GM23248 (cell line): ENCODE data around the gene ARNT2. TPM values are rescaled to one million over a fixed set of nuclear protein-coding genes. Genes with fewer than 3 reads are reported as not detected.

Experiments
- DNase-seq: peaks from one replicate; pipeline ENCODE4 v3.0.0-alpha.2; 2015
- H2AFZ ChIP-seq: fragments of 200-600 bp; sonication (generic); 2 replicates; pipeline ENCODE4 v1.6.1; 2016; ENCODE audit warnings: antibody characterized with exemption
- H3F3A ChIP-seq: fragments of 200-600 bp; sonication (generic); 2 replicates; pipeline ENCODE4 v1.6.1; 2016; ENCODE audit warnings: mild to moderate bottlenecking, antibody characterized with exemption, mixed run types; ENCODE audit not compliant: insufficient read depth
- H3K27ac ChIP-seq: fragments of 200-600 bp; sonication (generic); 2 replicates; pipeline ENCODE4 v1.5.1; 2016; ENCODE audit warnings: mild to moderate bottlenecking
- H3K27me3 ChIP-seq: fragments of 200-600 bp; sonication (generic); replicated peaks from 2 replicates; pipeline ENCODE4 v1.6.1; 2016; ENCODE audit warnings: mild to moderate bottlenecking; ENCODE audit not compliant: insufficient read depth
- H3K36me3 ChIP-seq: fragments of 200-600 bp; sonication (generic); 2 replicates; pipeline ENCODE4 v1.6.1; 2016; ENCODE audit warnings: low read depth, mild to moderate bottlenecking
- H3K4me1 ChIP-seq: fragments of 200-600 bp; sonication (generic); 2 replicates; pipeline ENCODE4 v1.6.1; 2016; ENCODE audit warnings: mild to moderate bottlenecking; ENCODE audit not compliant: insufficient read depth
- H3K4me2 ChIP-seq: fragments of 200-600 bp; sonication (generic); one replicate; pipeline ENCODE4 v1.6.1; 2016; ENCODE audit warnings: mild to moderate bottlenecking; ENCODE audit not compliant: unreplicated experiment
- H3K4me3 ChIP-seq: fragments of 200-600 bp; sonication (generic); 2 replicates; pipeline ENCODE4 v1.5.1; 2016; ENCODE audit warnings: mild to moderate bottlenecking
- H3K79me2 ChIP-seq: fragments of 200-600 bp; sonication (generic); 2 replicates; pipeline ENCODE4 v1.6.1; 2016; ENCODE audit warnings: mild to moderate bottlenecking; ENCODE audit not compliant: insufficient read depth
- H3K9ac ChIP-seq: fragments of 200-600 bp; sonication (generic); 2 replicates; pipeline ENCODE4 v1.6.1; 2016; ENCODE audit warnings: mild to moderate bottlenecking
- H3K9me2 ChIP-seq: fragments of 200-600 bp; sonication (generic); 2 replicates; pipeline ENCODE4 v1.6.1; 2016; ENCODE audit warnings: mixed run types, mild to moderate bottlenecking, moderate library complexity; ENCODE audit not compliant: insufficient read depth
- H3K9me3 ChIP-seq: fragments of 200-600 bp; sonication (generic); one replicate; pipeline ENCODE4 v1.6.1; 2017; ENCODE audit warnings: low read depth
- H4K20me1 ChIP-seq: fragments of 200-600 bp; sonication (generic); 2 replicates; pipeline ENCODE4 v1.6.0; 2016; ENCODE audit not compliant: insufficient read depth
- EZH2 ChIP-seq: fragments of 200-600 bp; sonication (generic); IDR thresholded peaks from 2 replicates; pipeline ENCODE4 v1.6.1; 2018; ENCODE audit warnings: antibody characterized with exemption, mild to moderate bottlenecking; ENCODE audit not compliant: insufficient read depth, poor library complexity, severe bottlenecking
- EZH2phosphoT487 ChIP-seq: fragments of 200-600 bp; sonication (generic); IDR thresholded peaks from 2 replicates; pipeline ENCODE4 v1.6.1; 2018; ENCODE audit warnings: antibody characterized with exemption, moderate library complexity, mild to moderate bottlenecking, low read depth; ENCODE audit not compliant: insufficient read depth
- whole genome bisulfite sequencing, 2 experiments: methylation state at CpG; one replicate each; pipeline ENCODE4 v1.1.6; 2015 to 2017; ENCODE audit warnings: low lambda C conversion rate in 2 of 2, low coverage in 1 of 2; ENCODE audit errors: missing lambda C conversion rate in 2 of 2; 5-methylcytosine and 5-hydroxymethylcytosine counted together
- in situ Hi-C: fragments of 300-500 bp; cut with MboI; formaldehyde crosslinking; loops from 2 replicates; pipeline ENCODE4 v1.15.0; 2020
- polyA plus RNA-seq: library from polyadenylated mRNA; unstranded; fragments of >200 nt; fragmentation: Nextera tagmentation; extraction: Ambion mirVana; gene quantifications from 2 replicates; pipeline ENCODE4 v1.2.1, GENCODE V29; 2016
- total RNA-seq: library from RNA; depleted of rRNA; stranded (reverse); fragments of >200 nt; shearing (Covaris generic); gene quantifications from 2 replicates; pipeline ENCODE4 v1.2.3, GENCODE V29; 2014

Gene ARNT2
- total and polyA plus RNA-seq, 2 experiments from 2014 or later: 9.3 to 23.5 TPM

DNA sequence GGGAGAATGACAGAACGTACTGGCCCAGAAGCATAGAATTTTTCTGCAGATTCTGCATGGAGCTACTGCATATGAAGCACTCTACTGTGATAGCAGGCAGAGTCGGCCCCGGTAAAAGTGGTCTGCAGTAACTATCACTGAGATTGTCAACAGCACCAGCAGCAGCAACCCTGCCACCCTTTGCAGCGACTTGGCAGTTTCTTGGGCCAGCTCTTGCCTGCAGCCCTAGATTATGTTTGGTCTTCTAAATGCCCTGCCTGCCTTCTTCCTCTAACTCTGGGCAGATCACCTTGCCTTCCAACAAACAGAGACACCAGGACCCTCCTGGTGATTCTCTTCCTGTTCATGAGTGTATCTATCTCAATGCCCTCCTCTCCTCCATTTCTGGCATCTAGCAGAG is 161.8 kb downstream of the ARNT2 start:
- no peak overlapping the region for H3K9ac ChIP-seq
- DNase-seq: no peak
- H3K9me3 ChIP-seq: no peaks in the 10 kb centered on the region
- no peaks in the 10 kb centered on the region for H3K79me2 ChIP-seq
- H3K36me3 ChIP-seq: peaks cover 12% of the 10 kb centered on the region; the same call in 1 of the 2 replicates
- in situ Hi-C loops: loop anchor here (10.0 kb wide), 2 partner anchors 111 to 209 kb away; partner anchors contain the start of gene CEMIP
- WGBS, 2 experiments: 94 to 99% methylated on average over 4 of the region's 4 CpGs
- H3K9me2 ChIP-seq: no peaks in the 10 kb centered on the region
- H3K4me2 ChIP-seq: no peak overlapping the region
- TF ChIP-seq EZH2phosphoT487 (no peak), EZH2 (no peak)
- no peaks in the 10 kb centered on the region for H4K20me1 ChIP-seq
- H3K4me1 ChIP-seq: peaks cover 17% of the 10 kb centered on the region
- H3K27ac ChIP-seq: no peak overlapping the region
- peaks cover 8% of the 10 kb centered on the region; the same call in 1 of the 2 replicates for H3F3A ChIP-seq
- H3K27me3 ChIP-seq: no peaks in the 10 kb centered on the region
- H3K4me3 ChIP-seq: no peak overlapping the region
- no peak overlapping the region for H2AFZ ChIP-seq

DNA sequence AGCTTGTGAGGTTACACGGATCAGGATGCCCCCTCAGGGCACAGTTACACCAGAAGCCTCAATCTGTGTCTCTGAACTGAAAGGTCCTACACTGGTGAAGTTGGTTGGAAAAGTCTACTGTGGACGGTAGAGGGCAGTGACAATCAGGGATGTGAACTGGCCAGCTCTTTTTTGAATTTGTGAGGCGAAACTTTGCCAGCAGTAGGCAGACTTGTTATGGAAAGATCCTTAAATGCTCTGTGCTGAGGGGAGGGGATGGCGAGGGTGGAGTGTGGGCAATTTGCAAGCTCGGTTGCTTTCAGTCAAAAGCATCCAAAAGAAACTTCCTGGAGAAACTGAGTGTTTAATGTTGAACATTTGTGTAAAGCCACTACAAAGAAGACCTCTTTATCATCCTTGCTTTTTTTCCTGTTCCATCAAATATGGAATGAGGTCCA is 163.6 kb downstream of the ARNT2 start:
- TF ChIP-seq EZH2phosphoT487: no peak
- no peak for TF ChIP-seq EZH2
- Histone ChIP-seq H3K4me1 (peaks cover 7% of the 10 kb centered on the region), H3K36me3 (peaks cover 12% of the 10 kb centered on the region; the same call in 1 of the 2 replicates), H3K9me2 (no peaks in the 10 kb centered on the region), H3K4me3 (no peak overlapping the region), H3F3A (no peaks in the 10 kb centered on the region), H4K20me1 (no peaks in the 10 kb centered on the region), H2AFZ (no peak overlapping the region), H3K27ac (peak overlapping the region; percentile 12), H3K4me2 (no peak overlapping the region), H3K27me3 (no peaks in the 10 kb centered on the region), H3K9me3 (no peaks in the 10 kb centered on the region), H3K9ac (no peak overlapping the region), H3K79me2 (no peaks in the 10 kb centered on the region)
- 1 to 2% methylated on average over 5 of the region's 5 CpGs for WGBS, 2 experiments
- in situ Hi-C loops: loop anchor here (10.0 kb wide), 2 partner anchors 113 to 207 kb away; partner anchors contain the start of gene CEMIP
- DNase-seq: peak; percentile 86

- WGBS, 2 experiments: 46 to 52% methylated on average over 8 of the region's 8 CpGs
- Histone ChIP-seq H2AFZ (no peak overlapping the region), H3K27ac (peak overlapping the region; percentile 12; the same call in 1 of the 2 replicates), H3K79me2 (no peaks in the 10 kb centered on the region), H4K20me1 (no peaks in the 10 kb centered on the region), H3K9ac (no peak overlapping the region), H3K9me2 (no peaks in the 10 kb centered on the region), H3K4me2 (no peak overlapping the region), H3K4me1 (peaks cover 7% of the 10 kb centered on the region), H3K27me3 (no peaks in the 10 kb centered on the region), H3F3A (no peaks in the 10 kb centered on the region), H3K36me3 (peaks cover 12% of the 10 kb centered on the region; the same call in 1 of the 2 replicates), H3K4me3 (no peak overlapping the region), H3K9me3 (no peaks in the 10 kb centered on the region)
- TF ChIP-seq EZH2phosphoT487: no peak
- TF ChIP-seq EZH2: no peak
- peak; percentile 59 for DNase-seq
- in situ Hi-C loops: loop anchor here (10.0 kb wide), 2 partner anchors 113 to 207 kb away; partner anchors contain the start of gene CEMIP
These were observed 164.1 kb downstream of the ARNT2 start for GRCh38 chr15:80568298-80568697.

GRCh38 chr15:80568876-80569605 is 164.9 kb downstream of the ARNT2 start:
- H2AFZ ChIP-seq: no peak overlapping the region
- no peaks in the 10 kb centered on the region for H3K79me2 ChIP-seq
- H3K9me3 ChIP-seq: no peaks in the 10 kb centered on the region
- peaks cover 7% of the 10 kb centered on the region for H3K4me1 ChIP-seq
- no peak for DNase-seq
- no peak overlapping the region for H3K4me3 ChIP-seq
- no peaks in the 10 kb centered on the region for H3F3A ChIP-seq
- no peak overlapping the region for H3K4me2 ChIP-seq
- no peak overlapping the region for H3K27ac ChIP-seq
- peaks cover 17% of the 10 kb centered on the region; the same call in 1 of the 2 replicates for H3K36me3 ChIP-seq
- WGBS, 2 experiments: 96 to 99% methylated on average over 19 to 20 of the region's 20 CpGs
- H3K27me3 ChIP-seq: no peaks in the 10 kb centered on the region
- no peaks in the 10 kb centered on the region for H4K20me1 ChIP-seq
- H3K9me2 ChIP-seq: no peaks in the 10 kb centered on the region
- in situ Hi-C loops: loop anchor here (10.0 kb wide), 2 partner anchors 114 to 206 kb away; partner anchors contain the start of gene CEMIP
- TF ChIP-seq EZH2 (no peak), EZH2phosphoT487 (no peak)
- no peak overlapping the region for H3K9ac ChIP-seq
